CD4-positive, CD25-positive, alpha-beta regulatory T cell (primary cell): Measurements from ENCODE around the gene MYO9B. TPM values are rescaled to one million over a fixed set of nuclear protein-coding genes. Genes with fewer than 3 reads are reported as not detected.
"Not testable (repeated sequence)": the region's sequence is repeated elsewhere in the genome, so short reads cannot be mapped to it uniquely, and the experiment has no call there.

Experiments used
- ATAC-seq, 2 donors: fragments of 150-1000 bp; cut with Tn5 transposase; one replicate each; pipeline ENCODE4 v1.10.0; 2021; ENCODE audit warnings: low read depth in 2 of 2, moderate number of reproducible peaks in 2 of 2, moderate library complexity in 1 of 2
- DNase-seq, 3 donors: peaks; one replicate each; pipeline versions ENCODE4 v3.0.0 to v3.0.0-alpha.2; 2012 to 2022; ENCODE audit warnings: mixed read lengths in 1 of 3
- H3K27ac ChIP-seq: one replicate; pipeline ENCODE4 v1.7.0; 2013; ENCODE audit warnings: mild to moderate bottlenecking, low read length; ENCODE audit not compliant: insufficient read depth, poor library complexity, severe bottlenecking
- H3K27me3 ChIP-seq: one replicate; pipeline ENCODE4 v1.7.0; 2013; ENCODE audit warnings: low read length; ENCODE audit not compliant: control insufficient read depth, insufficient read depth
- H3K36me3 ChIP-seq: one replicate; pipeline ENCODE4 v1.7.0; 2013; ENCODE audit warnings: mild to moderate bottlenecking, low read length, moderate library complexity; ENCODE audit not compliant: control insufficient read depth, insufficient read depth
- H3K4me1 ChIP-seq: 2 replicates; pipeline ENCODE4 v1.7.0; 2013; ENCODE audit warnings: mild to moderate bottlenecking, low read length; ENCODE audit not compliant: insufficient read depth, control insufficient read depth, poor library complexity, severe bottlenecking
- H3K4me3 ChIP-seq: one replicate; pipeline ENCODE4 v1.7.0; 2013; ENCODE audit warnings: low read depth, mild to moderate bottlenecking, low read length, moderate library complexity
- H3K9me3 ChIP-seq, 2 experiments: 1 replicate in 1 of 2; 2 replicates in 1 of 2; pipeline ENCODE4 v1.7.0; 2013; ENCODE audit warnings: low read length in 2 of 2, mild to moderate bottlenecking in 1 of 2, moderate library complexity in 1 of 2; ENCODE audit not compliant: control insufficient read depth in 2 of 2
- H3K27ac Mint-ChIP-seq, 3 donors: one replicate each; pipeline ENCODE4 v1.8.0; 2020 to 2022; ENCODE audit warnings: mild to moderate bottlenecking in 3 of 3, mixed read lengths in 3 of 3, moderate library complexity in 2 of 3
- H3K27me3 Mint-ChIP-seq: one replicate; pipeline ENCODE4 v1.8.0; 2022; ENCODE audit warnings: mild to moderate bottlenecking, mixed read lengths
- H3K36me3 Mint-ChIP-seq: one replicate; pipeline ENCODE4 v1.8.0; 2020; ENCODE audit warnings: mixed read lengths
- H3K4me1 Mint-ChIP-seq, 4 donors: one replicate each; pipeline ENCODE4 v1.8.0; 2020 to 2022; ENCODE audit warnings: mixed read lengths in 4 of 4, mild to moderate bottlenecking in 1 of 4
- H3K4me3 Mint-ChIP-seq, 4 donors: one replicate each; pipeline ENCODE4 v1.8.0; 2020 to 2022; ENCODE audit warnings: mild to moderate bottlenecking in 4 of 4, mixed read lengths in 4 of 4, moderate library complexity in 3 of 4
- H3K9me3 Mint-ChIP-seq, 7 donors: one replicate each; pipeline ENCODE4 v1.8.0; 2020 to 2022; ENCODE audit warnings: mixed read lengths in 7 of 7, mild to moderate bottlenecking in 3 of 7, moderate library complexity in 2 of 7
- polyA plus RNA-seq, 4 donors: library from polyadenylated mRNA; unstranded; fragments of 300-500 nt; fragmentation: Illumina TruSeq; gene quantifications; one replicate each; pipeline ENCODE4 v1.2.3, GENCODE V29; 2021
- total RNA-seq: library from RNA; stranded (reverse); gene quantifications from one replicate; pipeline ENCODE4 v1.2.3, GENCODE V29; 2022

Gene MYO9B
- total and polyA plus RNA-seq, 5 donors from 2014 or later: 3.4 to 252 (median 6.1) TPM

DNA sequence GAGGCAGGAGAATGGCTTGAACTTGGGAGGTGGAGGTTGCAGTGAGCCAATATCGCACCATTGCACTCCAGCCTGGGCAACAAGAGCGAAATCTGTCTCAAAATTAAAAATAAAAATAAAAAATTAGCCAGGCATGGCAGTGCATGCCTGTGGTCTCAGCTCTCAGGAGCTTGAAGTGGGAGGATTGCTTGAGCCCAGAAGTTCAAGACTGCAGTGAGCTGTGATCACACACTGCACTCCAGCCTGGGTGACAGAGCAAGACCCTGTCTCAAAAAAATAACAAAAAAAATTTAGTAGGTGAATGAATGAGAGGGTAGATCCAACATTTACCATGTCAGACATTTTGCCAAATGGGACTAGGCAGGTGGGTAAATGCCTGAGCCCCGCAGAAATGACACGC, 31.4 kb downstream of the MYO9B start:
- H3K27ac Mint-ChIP-seq, H3K9me3 Mint-ChIP-seq, H3K4me3 ChIP-seq, H3K27me3 Mint-ChIP-seq, DNase-seq, ATAC-seq, H3K9me3 ChIP-seq, H3K4me3 Mint-ChIP-seq, H3K27ac ChIP-seq, H3K4me1 ChIP-seq, H3K27me3 ChIP-seq: not testable (repeated sequence)
- peaks cover 49% of the 10 kb centered on the region for H3K36me3 ChIP-seq
- Mint-ChIP-seq H3K4me1 (peaks cover 0 to 39% (median 23%) of the 10 kb centered on the region in 4 donors), H3K36me3 (peaks cover 31% of the 10 kb centered on the region)

DNA sequence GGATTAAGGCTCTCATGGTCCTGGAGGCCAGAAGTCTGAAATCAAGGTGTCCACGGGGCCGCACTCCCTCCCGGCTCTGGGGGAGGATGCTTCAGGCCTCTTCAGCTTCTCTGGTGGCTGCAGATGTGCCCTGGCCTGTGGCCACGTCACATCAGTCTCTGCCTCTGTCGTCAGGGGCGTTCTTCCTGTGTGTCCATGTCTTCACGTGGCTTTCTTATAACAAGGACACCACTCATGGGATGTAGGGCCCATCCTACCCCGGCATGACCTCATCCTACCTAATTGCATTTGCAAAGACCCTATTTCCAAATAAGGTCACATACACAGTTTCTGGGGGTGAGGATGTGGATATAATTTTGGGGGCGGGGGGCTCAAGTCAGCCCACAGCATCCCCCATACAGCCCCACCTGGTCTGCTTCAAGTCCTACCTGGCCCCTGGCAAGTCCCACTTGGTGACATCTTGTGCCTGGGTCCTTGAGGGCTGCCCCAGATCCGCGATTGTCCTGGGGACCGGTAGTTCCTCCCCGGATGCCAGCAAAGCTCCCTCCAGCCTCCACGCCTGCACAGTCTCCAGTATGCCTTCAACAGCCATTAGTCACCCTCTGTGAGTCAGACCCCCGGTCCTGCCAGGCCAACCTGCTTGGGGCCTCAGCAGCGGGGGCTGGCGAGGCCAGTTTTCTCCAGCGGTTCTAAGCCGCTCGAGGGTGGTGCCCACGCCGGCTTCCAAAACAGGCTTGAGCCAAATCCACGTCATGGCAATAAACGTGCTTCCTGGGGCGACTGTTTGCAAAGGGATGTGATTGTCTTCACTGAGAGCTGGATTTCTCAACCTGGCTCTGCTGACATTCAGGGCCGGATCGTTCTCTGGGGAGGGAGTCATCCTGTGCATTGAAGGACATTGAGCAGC, 32.2 kb downstream of the MYO9B start:
- Mint-ChIP-seq H3K4me3 (no peak overlapping the region), H3K27ac (peak overlapping the region in 1 of 3 donors; percentile 59), H3K4me1 (peaks cover 0 to 41% (median 24%) of the 10 kb centered on the region in 4 donors), H3K9me3 (no peaks in the 10 kb centered on the region), H3K27me3 (no peaks in the 10 kb centered on the region), H3K36me3 (peaks cover 25% of the 10 kb centered on the region)
- Histone ChIP-seq H3K4me1 (no peaks in the 10 kb centered on the region), H3K9me3 (peaks cover 0 to 3% of the 10 kb centered on the region in 2 experiments), H3K4me3 (no peak overlapping the region), H3K27me3 (no peaks in the 10 kb centered on the region), H3K36me3 (peaks cover 41% of the 10 kb centered on the region), H3K27ac (no peak overlapping the region)
- DNase-seq (no peak), ATAC-seq (peak; percentile 45 to 52)

DNA sequence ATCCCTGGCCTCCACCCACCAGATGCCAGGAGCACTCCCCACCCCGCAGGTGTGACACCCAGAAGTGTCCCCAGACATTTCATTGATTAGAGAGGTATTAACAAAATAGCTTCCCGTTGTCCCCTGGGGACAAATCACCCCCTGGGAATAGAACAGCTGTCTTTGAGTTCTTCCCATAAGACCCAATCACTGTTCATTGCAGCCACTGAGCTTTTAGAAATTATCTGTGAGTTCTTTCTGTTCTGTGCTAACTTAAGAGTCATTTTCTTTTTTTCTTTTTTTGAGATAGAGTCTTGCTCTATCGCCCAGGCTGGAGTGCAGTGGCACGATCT, 32.8 kb downstream of the MYO9B start:
- no peak overlapping the region for H3K27ac ChIP-seq
- no peaks in the 10 kb centered on the region for H3K9me3 ChIP-seq
- peaks cover 0 to 40% (median 23%) of the 10 kb centered on the region in 4 donors for H3K4me1 Mint-ChIP-seq
- H3K27ac Mint-ChIP-seq: peak overlapping the region in 1 of 3 donors; percentile 36
- H3K4me1 ChIP-seq: no peaks in the 10 kb centered on the region
- H3K27me3 ChIP-seq: no peaks in the 10 kb centered on the region
- no peak for ATAC-seq
- no peaks in the 10 kb centered on the region for H3K9me3 Mint-ChIP-seq
- H3K36me3 Mint-ChIP-seq: peaks cover 25% of the 10 kb centered on the region
- H3K4me3 Mint-ChIP-seq: no peak overlapping the region
- H3K27me3 Mint-ChIP-seq: no peaks in the 10 kb centered on the region
- H3K36me3 ChIP-seq: peaks cover 34% of the 10 kb centered on the region
- no peak for DNase-seq
- no peak overlapping the region for H3K4me3 ChIP-seq

DNA sequence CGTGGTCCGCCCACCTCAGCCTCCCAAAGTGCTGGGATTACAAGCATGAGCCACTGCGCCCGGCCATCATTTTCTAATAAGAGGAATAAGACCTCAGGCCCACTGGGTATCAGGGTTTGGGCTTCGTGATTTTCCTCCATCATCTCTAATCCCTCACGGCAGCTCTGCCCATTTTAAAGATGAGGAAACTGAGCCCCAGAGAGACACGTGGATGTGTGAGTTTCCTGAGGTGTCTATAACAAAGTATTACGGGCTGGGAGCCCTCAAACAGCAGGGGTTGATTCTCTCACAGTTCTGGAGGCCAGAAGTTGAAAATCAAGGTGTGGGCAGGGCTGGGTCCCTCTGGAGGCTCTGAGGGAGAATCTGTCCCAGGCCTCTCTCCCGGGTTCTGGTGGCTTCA, 33.7 kb downstream of the MYO9B start:
- Mint-ChIP-seq H3K27me3 (no peaks in the 10 kb centered on the region), H3K27ac (peak overlapping the region in 2 of 3 donors; percentile 60 to 81), H3K9me3 (no peaks in the 10 kb centered on the region), H3K36me3 (peaks cover 23% of the 10 kb centered on the region), H3K4me3 (no peak overlapping the region), H3K4me1 (peaks cover 0 to 42% (median 22%) of the 10 kb centered on the region in 4 donors)
- ATAC-seq: no peak
- H3K27ac ChIP-seq: no peak overlapping the region
- H3K9me3 ChIP-seq: no peaks in the 10 kb centered on the region
- H3K27me3 ChIP-seq: no peaks in the 10 kb centered on the region
- no peak for DNase-seq
- H3K4me1 ChIP-seq: no peaks in the 10 kb centered on the region
- peaks cover 33% of the 10 kb centered on the region for H3K36me3 ChIP-seq
- no peak overlapping the region for H3K4me3 ChIP-seq

DNA sequence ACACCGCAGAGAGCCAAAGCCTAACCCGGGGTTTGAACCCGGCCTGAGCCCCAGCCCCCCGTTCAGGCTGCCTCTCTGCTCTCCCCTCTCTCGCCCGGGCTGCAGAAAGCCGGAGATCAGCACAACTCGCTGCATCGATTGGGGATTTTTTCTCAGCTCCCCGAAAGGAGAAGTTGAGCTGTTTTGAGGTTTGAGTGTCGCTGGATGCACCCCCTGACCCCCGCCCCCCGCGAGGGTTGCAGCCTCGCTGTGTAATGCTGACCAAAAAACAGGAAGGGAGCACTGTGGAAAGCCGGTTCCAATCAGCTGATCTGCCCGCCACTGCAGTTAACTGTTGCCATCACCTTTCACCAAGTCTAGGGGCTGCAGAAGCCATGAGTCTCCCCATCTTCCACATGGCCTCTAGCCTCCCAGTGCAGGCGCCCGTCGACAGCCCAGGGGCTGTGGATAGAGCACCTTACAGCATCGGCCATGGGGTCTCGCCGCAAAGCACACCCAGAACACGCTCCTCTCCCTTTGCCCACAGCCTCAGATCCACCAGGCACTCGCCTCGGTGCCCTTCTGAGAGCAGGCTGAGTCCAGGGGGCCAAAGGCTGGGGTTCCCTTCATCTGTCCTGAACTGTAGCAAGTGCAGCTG, 34.5 kb downstream of the MYO9B start:
- Histone ChIP-seq H3K4me3 (no peak overlapping the region), H3K27ac (no peak overlapping the region), H3K4me1 (no peaks in the 10 kb centered on the region), H3K27me3 (no peaks in the 10 kb centered on the region), H3K9me3 (no peaks in the 10 kb centered on the region), H3K36me3 (peaks cover 31% of the 10 kb centered on the region)
- ATAC-seq (peak; percentile 36), DNase-seq (no peak)
- H3K36me3 Mint-ChIP-seq: peaks cover 23% of the 10 kb centered on the region
- no peaks in the 10 kb centered on the region for H3K9me3 Mint-ChIP-seq
- peak overlapping the region in 2 of 3 donors; percentile 60 to 75 for H3K27ac Mint-ChIP-seq
- H3K4me1 Mint-ChIP-seq: peaks cover 0 to 37% (median 21%) of the 10 kb centered on the region in 4 donors
- no peak overlapping the region for H3K4me3 Mint-ChIP-seq
- no peaks in the 10 kb centered on the region for H3K27me3 Mint-ChIP-seq

DNA sequence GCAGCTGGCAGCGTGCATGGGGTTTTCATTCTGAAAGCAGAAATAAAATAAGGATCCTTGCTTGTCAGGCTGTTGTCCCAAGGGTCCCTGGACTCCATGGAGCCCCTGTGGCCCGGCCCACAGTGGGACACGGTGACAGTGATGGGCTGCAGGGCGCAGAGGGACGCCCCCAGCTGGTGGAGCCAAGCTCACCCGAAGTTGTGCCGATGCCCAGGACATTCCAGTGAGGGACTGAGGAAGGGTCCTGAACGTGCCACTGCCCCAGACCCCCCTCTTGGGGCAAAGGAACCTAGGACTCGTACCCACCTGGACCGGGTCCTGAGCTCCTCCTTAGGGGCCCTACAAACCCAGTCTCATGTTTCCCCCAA, 35.0 kb downstream of the MYO9B start:
- Mint-ChIP-seq H3K4me1 (peaks cover 0 to 36% (median 17%) of the 10 kb centered on the region in 4 donors), H3K27me3 (no peaks in the 10 kb centered on the region), H3K36me3 (peaks cover 22% of the 10 kb centered on the region), H3K27ac (peak overlapping the region in 1 of 3 donors; percentile 75), H3K9me3 (no peaks in the 10 kb centered on the region), H3K4me3 (no peak overlapping the region)
- Histone ChIP-seq H3K4me1 (no peaks in the 10 kb centered on the region), H3K36me3 (peaks cover 29% of the 10 kb centered on the region), H3K27ac (no peak overlapping the region), H3K9me3 (no peaks in the 10 kb centered on the region), H3K27me3 (no peaks in the 10 kb centered on the region), H3K4me3 (no peak overlapping the region)
- DNase-seq: no peak
- no peak for ATAC-seq

DNA sequence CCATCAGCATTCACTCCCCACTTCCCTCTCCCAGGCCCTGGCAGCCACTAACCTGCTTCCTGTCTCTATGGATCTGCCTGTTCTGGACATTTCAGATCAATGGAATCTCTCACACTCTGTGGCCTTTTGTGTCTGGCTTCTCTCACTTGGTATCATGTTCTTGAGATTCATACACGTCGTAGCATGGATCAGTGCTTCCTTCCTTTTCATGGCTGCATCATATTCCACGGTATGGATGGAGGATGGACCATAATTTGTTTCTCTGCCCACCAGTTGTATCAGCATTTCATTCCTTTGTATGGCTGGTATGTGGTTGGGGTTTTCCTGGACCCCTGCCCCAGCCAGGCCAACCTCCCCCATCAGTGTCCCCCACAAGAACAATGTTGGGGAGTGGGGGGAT, 36.2 kb downstream of the MYO9B start:
- Mint-ChIP-seq H3K4me1 (peaks cover 0 to 29% (median 13%) of the 10 kb centered on the region in 4 donors), H3K27ac (peak overlapping the region; percentile 57 to 88 (median 74)), H3K27me3 (no peaks in the 10 kb centered on the region), H3K4me3 (no peak overlapping the region), H3K36me3 (peaks cover 20% of the 10 kb centered on the region), H3K9me3 (no peaks in the 10 kb centered on the region)
- no peak overlapping the region for H3K4me3 ChIP-seq
- DNase-seq (no peak), ATAC-seq (no peak)
- no peaks in the 10 kb centered on the region for H3K9me3 ChIP-seq
- no peaks in the 10 kb centered on the region for H3K4me1 ChIP-seq
- H3K36me3 ChIP-seq: peaks cover 28% of the 10 kb centered on the region
- no peaks in the 10 kb centered on the region for H3K27me3 ChIP-seq
- no peak overlapping the region for H3K27ac ChIP-seq
